Loucy (cell line): ENCODE measurements around the gene NR2C2.
A peak's percentile ranks its signal among the peaks of the same experiment; 100 is the strongest.

ENCODE experiments used
- H2AFZ ChIP-seq: fragments of 200-600 bp; sonication (generic); 2 replicates; pipeline ENCODE4 v1.6.0; 2016; ENCODE audit warnings: antibody characterized with exemption, mild to moderate bottlenecking, low read length, moderate library complexity
- H3F3A ChIP-seq: fragments of 200-600 bp; 2 replicates; pipeline ENCODE4 v1.6.0; 2016; ENCODE audit warnings: antibody characterized with exemption, low read depth, mild to moderate bottlenecking
- H3K27me3 ChIP-seq: fragments of 200-600 bp; sonication (generic); 2 replicates; pipeline ENCODE4 v1.6.1; 2014; ENCODE audit warnings: low read length, mild to moderate bottlenecking; ENCODE audit not compliant: insufficient read depth, poor library complexity, severe bottlenecking
- H3K36me3 ChIP-seq: fragments of 200-600 bp; sonication (generic); 2 replicates; pipeline ENCODE4 v1.6.1; 2016; ENCODE audit warnings: low read length; ENCODE audit not compliant: insufficient read depth
- H3K4me1 ChIP-seq: fragments of 200-600 bp; sonication (generic); 2 replicates; pipeline ENCODE4 v1.5.1; 2014; ENCODE audit warnings: low read length, mild to moderate bottlenecking; ENCODE audit not compliant: insufficient read depth, poor library complexity, severe bottlenecking
- H3K4me2 ChIP-seq: fragments of 200-600 bp; sonication (generic); 2 replicates; pipeline ENCODE4 v1.6.0; 2014; ENCODE audit warnings: antibody characterized with exemption, low read length, low read depth, mild to moderate bottlenecking; ENCODE audit not compliant: poor library complexity, severe bottlenecking
- H3K4me3 ChIP-seq: fragments of 200-600 bp; sonication (generic); 2 replicates; pipeline ENCODE4 v1.5.1; 2014; ENCODE audit warnings: low read length, mild to moderate bottlenecking, mixed read lengths; ENCODE audit not compliant: poor library complexity, severe bottlenecking
- H3K79me2 ChIP-seq: fragments of 200-600 bp; sonication (generic); 2 replicates; pipeline ENCODE4 v1.6.1; 2014; ENCODE audit warnings: low read length; ENCODE audit not compliant: insufficient read depth
- H3K9ac ChIP-seq: fragments of 200-600 bp; sonication (generic); 2 replicates; pipeline ENCODE4 v1.6.0; 2014; ENCODE audit warnings: mild to moderate bottlenecking, low read depth, low read length, moderate library complexity; ENCODE audit not compliant: poor library complexity, severe bottlenecking
- H3K9me2 ChIP-seq: fragments of 200-600 bp; sonication (generic); replicated peaks from 2 replicates; pipeline ENCODE4 v1.6.1; 2016; ENCODE audit warnings: low read depth, low read length, mixed read lengths
- H3K9me3 ChIP-seq: fragments of 200-600 bp; sonication (generic); 2 replicates; pipeline ENCODE4 v1.6.1; 2014; ENCODE audit warnings: mild to moderate bottlenecking, antibody characterized with exemption, low read length, low read depth; ENCODE audit not compliant: insufficient read depth
- H4K20me1 ChIP-seq: fragments of 200-600 bp; sonication (generic); 2 replicates; pipeline ENCODE4 v1.6.0; 2014; ENCODE audit warnings: antibody characterized with exemption, low read length, mild to moderate bottlenecking; ENCODE audit not compliant: insufficient read depth, poor library complexity, severe bottlenecking
- EZH2phosphoT487 ChIP-seq: fragments of 200-600 bp; IDR thresholded peaks from 2 replicates; pipeline ENCODE4 v1.6.1; 2018; ENCODE audit warnings: antibody characterized with exemption, mild to moderate bottlenecking, moderate library complexity, borderline replicate concordance
- TF ChIP-seq, protein P1 (sequence below): fragments of 200-600 bp; sonication (generic); conservative IDR thresholded peaks from 2 replicates; pipeline ENCODE4 v1.5.1; 2014; ENCODE audit warnings: mild to moderate bottlenecking, antibody characterized with exemption, low read length

The NR2C2 gene

DNA sequence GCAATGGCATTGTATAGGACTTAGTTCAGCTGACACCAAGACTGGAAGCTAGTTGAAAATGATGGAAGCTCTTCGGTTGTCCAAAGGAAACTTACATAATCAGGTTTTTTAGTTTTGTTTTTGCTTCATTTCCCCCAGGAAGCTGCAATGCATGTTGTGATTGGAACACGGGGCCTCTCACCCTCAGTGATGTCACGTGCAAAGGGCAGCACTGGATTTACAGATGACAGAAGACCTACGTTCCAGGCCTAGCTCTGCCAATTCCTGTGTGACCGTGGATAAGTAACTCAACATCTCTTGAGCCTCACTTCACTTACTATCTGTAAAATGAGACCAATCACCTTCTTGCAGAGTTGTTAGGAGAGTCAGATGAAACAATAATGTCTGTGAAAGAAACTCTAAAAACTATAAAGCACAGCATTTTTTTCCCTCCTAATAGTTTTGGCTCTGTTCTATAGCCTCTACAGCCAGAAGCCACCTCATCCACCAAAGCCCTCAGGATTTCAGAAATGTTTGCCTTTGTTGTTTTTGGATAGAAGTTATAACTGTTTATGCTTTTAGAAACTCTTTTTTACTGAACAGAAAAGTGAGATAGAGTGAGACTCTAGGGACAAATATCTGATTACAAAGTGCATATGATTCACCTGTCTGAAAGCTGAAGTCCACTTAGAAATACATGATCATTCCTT is 146.9 kb downstream of the NR2C2 start:
- Histone ChIP-seq H3K36me3 (peaks cover 18% of the 10 kb centered on the region; the same call in 1 of the 2 replicates), H3K79me2 (peaks cover 19% of the 10 kb centered on the region), H3K4me3 (no peak overlapping the region), H3K9me2 (no peaks in the 10 kb centered on the region), H3K4me1 (peaks cover 12% of the 10 kb centered on the region), H3K4me2 (no peak overlapping the region), H3K9ac (no peak overlapping the region), H2AFZ (no peak overlapping the region), H3F3A (no peaks in the 10 kb centered on the region), H3K27me3 (no peaks in the 10 kb centered on the region), H3K9me3 (no peaks in the 10 kb centered on the region), H4K20me1 (peaks cover 4% of the 10 kb centered on the region)
- TF ChIP-seq EZH2phosphoT487 = no peak
- TF ChIP-seq, protein P1, sequence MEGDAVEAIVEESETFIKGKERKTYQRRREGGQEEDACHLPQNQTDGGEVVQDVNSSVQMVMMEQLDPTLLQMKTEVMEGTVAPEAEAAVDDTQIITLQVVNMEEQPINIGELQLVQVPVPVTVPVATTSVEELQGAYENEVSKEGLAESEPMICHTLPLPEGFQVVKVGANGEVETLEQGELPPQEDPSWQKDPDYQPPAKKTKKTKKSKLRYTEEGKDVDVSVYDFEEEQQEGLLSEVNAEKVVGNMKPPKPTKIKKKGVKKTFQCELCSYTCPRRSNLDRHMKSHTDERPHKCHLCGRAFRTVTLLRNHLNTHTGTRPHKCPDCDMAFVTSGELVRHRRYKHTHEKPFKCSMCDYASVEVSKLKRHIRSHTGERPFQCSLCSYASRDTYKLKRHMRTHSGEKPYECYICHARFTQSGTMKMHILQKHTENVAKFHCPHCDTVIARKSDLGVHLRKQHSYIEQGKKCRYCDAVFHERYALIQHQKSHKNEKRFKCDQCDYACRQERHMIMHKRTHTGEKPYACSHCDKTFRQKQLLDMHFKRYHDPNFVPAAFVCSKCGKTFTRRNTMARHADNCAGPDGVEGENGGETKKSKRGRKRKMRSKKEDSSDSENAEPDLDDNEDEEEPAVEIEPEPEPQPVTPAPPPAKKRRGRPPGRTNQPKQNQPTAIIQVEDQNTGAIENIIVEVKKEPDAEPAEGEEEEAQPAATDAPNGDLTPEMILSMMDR = no peak

DNA sequence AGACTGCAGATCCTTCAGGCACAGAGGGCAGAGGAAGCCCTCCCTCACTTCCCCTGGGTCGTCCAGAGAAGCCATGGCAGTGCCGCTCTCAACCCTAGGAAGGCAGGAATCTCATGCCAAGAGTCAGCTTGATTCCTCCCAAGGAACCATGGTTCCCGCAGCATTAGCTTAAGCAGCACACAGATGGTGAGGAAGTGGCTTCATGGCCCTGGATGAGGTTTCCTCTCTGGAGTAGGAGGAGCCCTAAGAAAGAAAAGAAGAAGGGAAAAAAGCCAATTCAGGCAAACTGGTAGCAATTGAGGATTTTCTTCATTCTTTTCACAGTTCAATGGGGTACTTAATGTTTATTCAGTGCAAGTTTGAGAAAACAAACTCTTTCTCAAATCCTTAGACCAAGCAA is 148.7 kb downstream of the NR2C2 start:
- Histone ChIP-seq H3K9ac (no peak overlapping the region), H4K20me1 (peaks cover 4% of the 10 kb centered on the region), H3K27me3 (no peaks in the 10 kb centered on the region), H3K4me3 (no peak overlapping the region), H3K4me2 (peak overlapping the region; percentile 19), H3K36me3 (peaks cover 18% of the 10 kb centered on the region; the same call in 1 of the 2 replicates), H3K4me1 (peaks cover 12% of the 10 kb centered on the region), H3K9me2 (no peaks in the 10 kb centered on the region), H3K79me2 (peaks cover 19% of the 10 kb centered on the region), H3F3A (no peaks in the 10 kb centered on the region), H2AFZ (no peak overlapping the region), H3K9me3 (no peaks in the 10 kb centered on the region)
- TF ChIP-seq, protein P1 = no peak

DNA sequence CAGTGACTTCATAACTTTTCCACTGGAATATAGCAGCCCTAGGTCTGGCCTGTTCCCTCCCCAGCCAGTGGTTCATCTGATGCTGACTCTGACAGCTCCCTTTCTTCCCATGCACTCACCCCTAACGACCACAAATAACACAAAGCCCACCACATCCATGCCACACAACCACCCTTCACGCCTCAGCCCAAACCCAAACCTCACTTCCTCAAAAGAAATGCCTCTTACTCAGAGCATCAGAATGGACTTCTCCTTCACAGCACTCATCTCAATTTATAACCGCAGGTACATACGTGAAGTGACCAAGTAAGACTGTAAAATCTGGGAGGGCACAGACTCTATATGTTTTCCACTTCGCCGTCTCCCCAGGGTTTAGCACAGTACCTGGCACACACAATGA is 150.5 kb downstream of the NR2C2 start:
- Histone ChIP-seq H3F3A (no peaks in the 10 kb centered on the region), H3K4me1 (peaks cover 12% of the 10 kb centered on the region), H3K9me3 (no peaks in the 10 kb centered on the region), H3K36me3 (peaks cover 18% of the 10 kb centered on the region; the same call in 1 of the 2 replicates), H3K79me2 (peaks cover 19% of the 10 kb centered on the region), H3K9me2 (no peaks in the 10 kb centered on the region), H3K9ac (peak overlapping the region; percentile 86), H2AFZ (no peak overlapping the region), H3K27me3 (no peaks in the 10 kb centered on the region), H3K4me3 (peak overlapping the region; percentile 89), H3K4me2 (peak overlapping the region; percentile 82), H4K20me1 (peaks cover 4% of the 10 kb centered on the region)
- no peak for TF ChIP-seq EZH2phosphoT487
- TF ChIP-seq, protein P1 = no peak
